ENCODE results near the gene PKNOX2.

DNA sequence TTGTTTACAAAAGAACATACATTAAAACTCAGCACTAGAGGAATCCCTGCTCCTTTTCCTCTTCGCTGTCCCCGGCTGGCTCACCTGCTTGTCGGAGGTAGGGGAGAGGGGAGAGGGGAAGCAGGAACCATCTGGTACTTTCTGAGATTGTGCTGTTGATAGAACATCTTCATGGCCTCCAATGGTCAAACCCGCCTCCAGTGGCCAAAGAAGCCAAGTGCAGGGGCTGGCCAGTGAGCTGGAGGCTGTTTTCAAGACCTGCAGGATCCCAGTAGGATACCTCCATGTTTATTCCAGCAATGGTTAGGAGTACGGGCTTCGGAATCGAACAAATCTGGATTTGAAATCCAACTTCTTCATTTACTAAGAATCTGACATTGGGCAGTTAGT, 92.6 kb downstream of the PKNOX2 start:
- TF ChIP-seq, protein P1, sequence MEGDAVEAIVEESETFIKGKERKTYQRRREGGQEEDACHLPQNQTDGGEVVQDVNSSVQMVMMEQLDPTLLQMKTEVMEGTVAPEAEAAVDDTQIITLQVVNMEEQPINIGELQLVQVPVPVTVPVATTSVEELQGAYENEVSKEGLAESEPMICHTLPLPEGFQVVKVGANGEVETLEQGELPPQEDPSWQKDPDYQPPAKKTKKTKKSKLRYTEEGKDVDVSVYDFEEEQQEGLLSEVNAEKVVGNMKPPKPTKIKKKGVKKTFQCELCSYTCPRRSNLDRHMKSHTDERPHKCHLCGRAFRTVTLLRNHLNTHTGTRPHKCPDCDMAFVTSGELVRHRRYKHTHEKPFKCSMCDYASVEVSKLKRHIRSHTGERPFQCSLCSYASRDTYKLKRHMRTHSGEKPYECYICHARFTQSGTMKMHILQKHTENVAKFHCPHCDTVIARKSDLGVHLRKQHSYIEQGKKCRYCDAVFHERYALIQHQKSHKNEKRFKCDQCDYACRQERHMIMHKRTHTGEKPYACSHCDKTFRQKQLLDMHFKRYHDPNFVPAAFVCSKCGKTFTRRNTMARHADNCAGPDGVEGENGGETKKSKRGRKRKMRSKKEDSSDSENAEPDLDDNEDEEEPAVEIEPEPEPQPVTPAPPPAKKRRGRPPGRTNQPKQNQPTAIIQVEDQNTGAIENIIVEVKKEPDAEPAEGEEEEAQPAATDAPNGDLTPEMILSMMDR (IDR thresholded peaks at IDR 0.05; ENCODE audit: borderline replicate concordance, extremely low read depth, low read length, poor library complexity, severe bottlenecking), result no peak
- no peak for TF ChIP-seq EZH2 (IDR thresholded peaks at IDR 0.05; ENCODE audit: borderline replicate concordance, low read depth, low read length, severe bottlenecking)
